Measurements from ENCODE around the gene FGR.

FGR gene

GRCh38 chr1:27615346-27616192, 19.4 kb downstream of the FGR start:
- DNase-seq = no peak

DNA sequence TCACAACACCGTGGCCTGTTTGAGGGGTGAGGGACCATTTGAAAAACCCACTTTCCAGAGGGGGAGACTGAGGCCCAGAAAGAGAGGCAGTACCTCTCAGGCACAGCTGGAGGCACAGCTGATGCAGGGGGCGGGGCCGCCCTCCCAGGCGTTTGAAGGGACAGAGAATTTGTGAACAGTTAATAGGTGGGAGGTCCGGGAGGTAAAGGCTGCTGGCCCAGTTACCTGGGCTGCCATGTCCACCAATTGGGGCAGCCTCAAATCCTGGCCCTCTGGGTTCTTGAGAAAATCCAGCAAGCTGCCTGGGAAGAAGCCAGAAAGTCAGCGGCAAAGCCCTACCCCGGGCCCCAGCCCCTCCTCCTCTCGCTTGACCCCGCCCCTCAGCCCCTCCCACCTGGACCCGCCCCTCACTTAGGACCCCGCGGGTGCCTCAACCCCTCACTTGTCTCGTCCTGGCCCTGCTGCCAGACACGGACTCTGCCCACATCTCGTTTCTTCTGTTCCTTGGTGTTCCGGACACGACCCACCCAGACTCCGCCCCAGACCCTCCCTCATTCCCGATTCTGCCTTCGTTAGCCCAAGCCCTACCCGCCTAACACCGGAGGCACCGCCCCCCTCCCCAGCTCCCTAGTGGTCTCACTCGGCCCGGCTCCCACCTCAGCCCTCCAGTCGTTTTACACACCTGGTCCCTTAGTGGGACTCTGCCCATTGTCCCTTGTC, 20.2 kb downstream of the FGR start:
- no peak for DNase-seq

DNA sequence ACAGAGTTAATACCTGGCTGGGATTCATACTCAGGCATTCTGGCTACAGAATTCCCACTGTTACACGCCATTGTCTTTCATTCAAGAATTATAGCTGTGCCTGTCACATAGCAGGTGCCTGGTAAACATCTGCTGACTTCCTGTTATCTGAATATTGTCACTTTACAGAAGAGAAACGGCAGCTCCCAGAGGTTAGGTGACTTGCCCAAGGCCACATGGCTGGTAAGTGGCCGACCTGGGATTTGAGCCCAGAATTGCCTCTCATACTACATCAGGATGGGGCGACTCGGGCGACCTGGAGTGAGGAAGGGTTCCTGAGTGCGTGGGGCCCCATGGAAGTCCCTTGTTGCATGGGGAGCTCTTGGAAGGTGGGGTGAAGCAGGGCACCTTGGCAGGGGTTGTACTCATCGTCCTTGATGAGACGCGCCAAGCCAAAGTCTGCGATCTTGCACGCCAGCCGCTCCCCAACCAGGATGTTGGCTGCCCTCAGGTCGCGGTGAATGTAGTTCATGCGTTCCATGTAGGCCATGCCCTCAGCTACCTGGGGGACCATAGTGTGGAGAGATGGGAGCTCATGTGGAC, 20.9 kb downstream of the FGR start:
- no peak for DNase-seq

DNA sequence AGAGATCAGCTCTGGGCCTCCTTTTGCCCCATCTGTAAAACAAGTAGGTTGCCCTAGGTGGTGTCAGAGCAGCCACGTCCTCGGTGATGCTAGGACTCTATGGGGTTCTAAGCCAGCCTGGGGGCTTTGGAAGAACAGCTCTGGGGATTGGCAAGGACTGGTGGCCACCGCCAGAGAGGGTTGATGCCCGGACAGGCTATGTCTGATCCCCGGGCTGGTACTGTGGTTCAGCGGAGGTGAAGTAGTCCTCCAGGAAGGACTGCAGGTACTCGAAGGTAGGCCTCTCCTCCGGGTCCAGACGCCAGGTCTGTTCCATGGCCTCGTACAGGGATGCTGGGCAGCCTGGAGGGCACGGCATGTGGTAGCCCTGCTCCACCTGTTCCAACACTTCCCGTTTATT, 22.3 kb downstream of the FGR start:
- no peak for DNase-seq

DNA sequence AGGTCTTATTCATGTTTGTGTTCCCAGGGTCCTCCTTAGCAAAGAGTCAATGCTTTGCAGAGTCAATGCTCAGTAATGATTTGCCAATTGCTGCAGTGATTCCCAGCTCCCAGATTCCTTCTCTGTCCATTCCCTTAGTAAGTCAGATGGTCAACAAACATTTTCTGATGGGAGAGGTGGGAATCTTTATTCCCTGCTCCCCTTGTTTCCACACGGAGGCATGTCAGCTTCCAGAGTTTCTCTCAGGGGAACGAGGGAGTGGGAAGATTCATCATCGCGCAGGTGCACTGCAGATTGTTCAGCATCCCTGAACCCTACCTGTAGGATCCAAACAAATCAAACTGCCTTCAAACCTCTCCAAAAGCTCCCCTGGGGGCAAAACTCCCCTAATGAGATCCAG, 23.5 kb downstream of the FGR start:
- no peak for DNase-seq

GRCh38 chr1:27609618-27610240, 25.3 kb downstream of the FGR start:
- DNase-seq = no peak

- DNase-seq = no peak
These were observed 25.8 kb downstream of the FGR start for GRCh38 chr1:27609210-27609555.

DNA sequence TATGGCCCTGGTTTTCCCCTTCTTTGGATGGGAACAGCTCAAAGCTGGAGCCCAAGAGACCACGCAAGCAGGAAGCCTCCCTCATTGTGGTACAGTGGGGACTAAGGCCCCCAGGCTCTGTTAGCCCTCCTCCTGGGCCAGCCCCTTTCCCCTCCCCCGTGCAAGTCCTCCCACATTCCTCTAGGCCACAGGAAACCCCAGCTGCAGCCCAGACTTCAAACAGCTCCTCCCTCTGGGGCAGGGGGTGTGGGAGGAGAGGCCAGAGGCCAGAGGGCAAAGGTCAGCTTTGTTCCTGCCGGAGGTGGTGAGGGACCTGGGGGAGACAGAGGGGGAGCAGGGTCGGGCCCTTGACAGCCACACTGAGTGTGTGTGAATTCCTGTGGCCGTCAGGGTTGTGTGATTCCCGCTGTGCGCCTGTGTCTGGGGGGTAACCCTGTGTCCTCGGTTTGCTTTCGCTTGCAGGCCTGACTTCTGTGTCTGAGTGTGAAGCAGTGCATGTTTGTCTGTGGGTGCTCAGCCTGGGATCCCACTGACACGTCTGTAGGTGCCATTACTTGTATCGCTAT, 27.7 kb downstream of the FGR start:
- no peak for DNase-seq

GRCh38 chr1:27606708-27607238, 28.2 kb downstream of the FGR start:
- peak in 1 of 2 donors; percentile 41 for DNase-seq

GRCh38 chr1:27605796-27606707, 28.9 kb downstream of the FGR start:
- DNase-seq = peak; percentile 13 to 71

DNA sequence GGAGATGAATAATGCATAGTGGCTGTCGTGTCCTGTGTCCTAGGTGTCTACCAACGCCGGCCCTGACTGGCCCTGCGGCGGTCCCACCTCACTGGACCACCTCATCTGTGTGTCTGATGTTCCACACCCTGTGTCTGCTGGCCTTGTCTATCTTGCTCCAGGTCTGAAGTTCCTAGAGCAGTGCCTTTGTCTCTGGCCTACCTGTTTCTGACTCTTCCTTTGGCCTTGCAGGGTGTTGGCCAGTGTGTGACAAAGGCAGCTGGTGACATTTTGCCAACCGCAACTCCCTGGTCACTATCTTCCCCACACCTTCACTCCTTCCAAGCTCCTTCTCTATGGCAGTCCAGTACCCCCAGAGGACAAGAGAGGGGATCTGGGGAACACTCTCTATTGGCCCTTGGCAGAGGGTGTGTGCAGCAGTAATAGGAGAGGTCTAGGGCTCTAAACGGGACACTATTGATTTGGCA, 29.7 kb downstream of the FGR start:
- no peak for DNase-seq

DNA sequence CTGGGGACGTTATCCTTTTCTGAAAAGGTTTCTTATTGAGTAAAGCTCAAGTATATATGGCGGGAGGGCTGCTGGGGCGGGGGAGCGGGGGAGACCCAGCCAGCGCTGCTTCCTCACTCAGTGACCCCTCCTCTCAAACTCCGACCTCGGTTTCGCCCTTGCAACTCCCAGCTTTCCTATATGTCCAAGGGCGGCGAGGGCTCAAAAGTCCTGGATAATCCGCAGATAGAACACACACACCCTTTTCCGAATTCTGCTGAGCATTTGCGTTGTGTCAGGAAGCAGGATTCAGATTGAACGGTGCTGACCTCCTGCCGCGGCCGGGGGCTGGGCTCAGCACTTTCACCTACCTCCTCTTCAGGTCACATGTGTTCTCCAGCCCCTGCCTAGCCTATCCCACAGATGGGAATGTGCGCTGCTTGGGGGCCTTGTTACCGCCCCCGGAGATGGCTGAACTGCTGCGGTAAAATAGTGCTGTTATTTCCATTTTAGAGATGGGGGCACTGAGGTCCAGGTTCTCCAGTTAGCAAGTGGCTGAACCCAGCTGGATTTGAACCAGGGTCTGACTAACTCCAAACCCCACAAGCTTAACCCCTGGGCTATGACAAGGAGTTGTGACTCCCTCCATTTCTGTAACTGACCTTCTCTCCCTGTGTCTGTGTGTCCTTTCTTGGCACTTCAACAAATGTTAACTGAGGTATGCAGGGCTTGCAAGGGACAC, 30.2 kb downstream of the FGR start:
- no peak for DNase-seq

GRCh38 chr1:27603681-27604578, 31.1 kb downstream of the FGR start, which contains the start of gene AHDC1:
Gene AHDC1 (minus strand): TSS chr1:27604144. CDS start chr1:27552115, 52,029 bp downstream.
- DNase-seq = peak; percentile 56 to 79

DNA sequence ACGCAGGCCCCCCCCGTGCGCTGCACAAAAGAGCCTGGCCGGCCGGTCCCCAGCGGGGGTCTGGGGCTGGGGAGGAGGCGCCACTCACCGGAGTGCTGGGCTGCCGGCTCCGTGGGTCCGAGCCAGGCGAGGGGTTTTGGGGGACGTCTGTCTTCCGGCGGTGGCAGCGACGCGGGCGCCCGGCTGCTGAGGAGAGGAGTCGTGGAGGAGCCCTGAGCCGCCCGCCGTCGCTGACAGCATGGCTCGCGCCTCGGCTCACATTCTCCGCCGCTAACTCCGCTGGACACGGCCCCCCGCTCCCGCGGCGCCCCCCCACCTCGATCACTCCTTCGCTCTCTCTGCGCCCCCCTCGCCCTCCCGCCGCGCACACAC, 31.7 kb downstream of the FGR start:
- no peak for DNase-seq

DNA sequence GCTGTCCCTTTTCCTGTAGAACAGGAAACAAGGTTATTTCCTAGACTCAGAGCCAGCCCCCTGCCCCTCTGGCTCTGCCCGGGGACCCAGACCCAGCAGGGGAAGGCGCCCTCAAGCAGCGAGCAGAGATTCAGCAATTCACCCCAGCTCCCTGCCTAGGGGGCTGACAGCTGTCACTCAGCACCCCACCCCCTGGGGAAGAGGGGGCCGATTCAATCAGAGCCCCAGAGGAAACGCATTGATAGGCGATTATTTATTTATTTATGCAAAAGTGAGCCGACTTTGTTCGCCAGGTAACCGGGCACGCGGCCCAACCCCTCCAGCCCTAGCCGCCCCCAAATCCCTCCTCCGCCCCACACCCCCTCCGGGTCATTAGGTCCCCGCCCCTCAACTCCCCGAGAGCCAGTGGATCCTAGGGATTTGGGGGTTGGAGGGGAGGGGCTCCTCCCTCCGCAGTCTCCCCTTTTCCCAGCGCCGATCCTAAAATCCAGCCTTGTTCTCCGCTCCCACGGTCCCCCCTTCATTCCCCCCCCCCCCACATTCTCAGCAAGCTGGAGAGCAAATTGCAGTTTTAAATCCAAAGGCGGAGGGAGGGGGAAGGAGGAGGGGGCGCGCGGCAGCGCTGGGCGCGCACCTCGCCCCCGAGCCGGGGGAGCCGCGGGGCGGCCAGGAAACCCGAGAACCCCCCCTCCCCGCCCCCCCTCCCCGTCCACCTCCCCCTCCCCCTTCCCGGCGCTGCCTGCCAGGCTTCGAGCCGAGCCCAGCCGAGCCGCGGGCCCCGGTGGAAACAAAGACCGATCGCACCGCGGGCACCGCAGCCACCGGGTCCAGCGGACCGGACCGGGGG, 32.3 kb downstream of the FGR start:
- DNase-seq = no peak

- DNase-seq = no peak
These were observed 33.1 kb downstream of the FGR start for GRCh38 chr1:27601771-27602461.

GRCh38 chr1:27601321-27601770, 33.6 kb downstream of the FGR start:
- no peak for DNase-seq
